PC-9 (cell line): ENCODE measurements around the gene BRMS1.

ENCODE experiments used
- EZH2 ChIP-seq: fragments of 200-600 bp; sonication (generic); IDR thresholded peaks from 2 replicates; pipeline ENCODE4 v1.8.0; 2017; ENCODE audit warnings: antibody characterized with exemption, low read depth
- TF ChIP-seq, protein P1 (sequence below): fragments of 200-600 bp; sonication (generic); conservative IDR thresholded peaks from 2 replicates; pipeline ENCODE4 v1.6.1; 2017; ENCODE audit warnings: mixed run types, antibody characterized with exemption, mild to moderate bottlenecking, moderate library complexity

GRCh38 chr11:66366844-66367477, 22.1 kb upstream of the BRMS1 start:
- TF ChIP-seq, protein P1, sequence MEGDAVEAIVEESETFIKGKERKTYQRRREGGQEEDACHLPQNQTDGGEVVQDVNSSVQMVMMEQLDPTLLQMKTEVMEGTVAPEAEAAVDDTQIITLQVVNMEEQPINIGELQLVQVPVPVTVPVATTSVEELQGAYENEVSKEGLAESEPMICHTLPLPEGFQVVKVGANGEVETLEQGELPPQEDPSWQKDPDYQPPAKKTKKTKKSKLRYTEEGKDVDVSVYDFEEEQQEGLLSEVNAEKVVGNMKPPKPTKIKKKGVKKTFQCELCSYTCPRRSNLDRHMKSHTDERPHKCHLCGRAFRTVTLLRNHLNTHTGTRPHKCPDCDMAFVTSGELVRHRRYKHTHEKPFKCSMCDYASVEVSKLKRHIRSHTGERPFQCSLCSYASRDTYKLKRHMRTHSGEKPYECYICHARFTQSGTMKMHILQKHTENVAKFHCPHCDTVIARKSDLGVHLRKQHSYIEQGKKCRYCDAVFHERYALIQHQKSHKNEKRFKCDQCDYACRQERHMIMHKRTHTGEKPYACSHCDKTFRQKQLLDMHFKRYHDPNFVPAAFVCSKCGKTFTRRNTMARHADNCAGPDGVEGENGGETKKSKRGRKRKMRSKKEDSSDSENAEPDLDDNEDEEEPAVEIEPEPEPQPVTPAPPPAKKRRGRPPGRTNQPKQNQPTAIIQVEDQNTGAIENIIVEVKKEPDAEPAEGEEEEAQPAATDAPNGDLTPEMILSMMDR, result no peak
- no peak for TF ChIP-seq EZH2
